GDM1 (cell line): ENCODE data around the gene PLEKHG1.

Experiments used
- DNase-seq: peaks from one replicate; lab custom pipeline; 2025; lab: John Stamatoyannopoulos, UW

Gene PLEKHG1

GRCh38 chr6:150620244-150620643 is 20.6 kb downstream of the PLEKHG1 start:
- no peak for DNase-seq

DNA sequence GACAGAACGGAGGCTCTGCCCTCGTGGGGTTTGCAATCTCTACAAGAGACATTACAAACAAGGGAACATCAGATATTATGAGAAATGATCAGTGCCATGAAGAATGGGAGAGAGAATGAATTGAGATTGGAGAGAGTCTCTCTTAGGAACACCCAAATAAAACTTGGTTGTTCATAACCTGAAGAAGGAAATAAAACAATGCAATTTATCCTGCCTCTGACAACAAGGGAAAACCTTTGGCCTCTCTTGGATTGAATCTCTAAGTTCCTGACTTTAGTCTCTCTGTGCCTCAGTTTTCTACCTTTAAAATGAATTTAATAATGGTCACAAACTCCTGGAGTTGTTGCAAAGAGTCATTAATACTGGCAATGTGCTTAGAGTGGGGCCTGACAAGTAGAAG is 21.1 kb downstream of the PLEKHG1 start:
- no peak for DNase-seq

DNA sequence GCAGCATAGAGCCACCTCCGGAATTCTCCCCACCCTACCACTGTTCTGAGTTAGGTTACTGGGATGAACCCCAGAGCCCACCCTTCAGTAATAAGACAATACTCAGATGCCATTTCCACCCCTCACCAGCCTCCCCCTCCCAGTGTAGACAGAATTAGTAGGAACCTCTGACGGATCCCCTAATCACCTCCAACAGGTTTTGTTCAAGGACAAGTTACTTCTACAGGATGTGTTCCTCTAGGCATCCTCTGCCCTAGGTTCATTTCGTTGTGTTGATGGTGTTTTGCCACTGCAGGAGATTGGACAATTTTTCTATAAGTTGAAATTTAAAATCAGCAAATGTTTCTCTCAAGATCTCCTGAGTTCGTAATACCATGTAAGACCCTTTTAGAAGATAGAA is 22.8 kb downstream of the PLEKHG1 start:
- DNase-seq, result no peak

DNA sequence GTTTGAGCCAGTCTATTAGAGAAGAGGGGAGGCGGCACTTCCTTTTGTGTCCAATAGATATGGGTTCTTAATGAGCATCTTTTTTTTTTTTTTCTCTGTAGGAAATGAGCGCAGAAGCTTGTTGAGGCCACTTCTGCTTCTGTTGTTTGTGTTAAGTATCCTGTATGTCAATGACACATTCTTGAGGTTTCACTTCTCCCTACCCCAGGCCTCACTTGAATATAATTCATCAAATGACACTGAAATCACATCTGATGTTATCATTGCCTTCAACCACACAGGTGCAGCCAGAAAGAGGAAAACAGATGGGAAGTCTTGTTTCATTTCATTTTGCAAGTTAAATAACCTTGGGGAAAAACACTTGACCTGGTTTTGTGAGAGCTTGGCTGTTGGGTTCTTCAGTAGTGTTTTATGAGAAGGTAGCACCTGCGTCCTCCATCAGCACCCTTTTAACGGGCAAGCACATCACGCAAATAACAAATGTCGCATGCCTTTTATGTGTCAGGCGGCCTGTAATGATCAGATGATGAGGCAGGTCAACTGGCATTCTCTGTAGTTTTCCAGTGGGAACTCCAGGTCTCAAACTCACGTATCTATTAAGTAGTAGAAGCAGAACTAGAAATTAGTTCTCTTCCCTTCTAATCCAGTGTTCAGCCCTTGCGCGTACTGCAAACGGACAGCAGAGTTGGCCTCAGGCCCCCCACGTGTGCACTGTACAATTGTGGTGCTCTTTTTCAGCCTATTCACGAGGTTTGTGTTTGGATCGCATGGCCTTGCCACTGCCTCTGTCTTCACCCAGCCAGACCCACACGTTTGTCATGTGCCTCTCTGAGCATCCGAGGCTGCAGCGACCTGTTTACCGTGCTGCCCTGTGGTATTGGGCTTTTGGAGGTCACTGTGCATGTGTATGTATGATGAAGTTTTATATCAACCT is 23.5 kb downstream of the PLEKHG1 start:
- DNase-seq, result no peak

GRCh38 chr6:150624191-150624590 is 24.5 kb downstream of the PLEKHG1 start:
- DNase-seq, result no peak

DNA sequence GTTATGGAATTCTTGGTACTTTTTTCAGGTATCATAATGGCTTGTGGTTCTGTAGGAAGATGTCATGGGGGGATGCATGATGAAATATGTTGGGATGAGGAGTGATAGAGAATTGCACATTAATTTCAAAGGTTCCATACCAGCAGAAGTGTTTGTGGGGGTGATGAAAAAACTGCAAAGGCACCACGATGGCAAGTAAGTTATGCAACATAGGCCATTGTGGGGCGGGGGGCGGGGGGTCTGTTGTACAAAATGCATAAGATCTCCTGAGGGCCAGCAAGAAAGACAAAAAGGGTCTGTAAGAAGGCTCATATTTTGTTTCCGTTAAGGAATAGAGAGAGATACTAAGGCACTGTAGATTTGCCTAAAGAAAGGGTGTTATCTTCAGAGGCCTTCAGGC is 26.2 kb downstream of the PLEKHG1 start:
- DNase-seq, result no peak

DNA sequence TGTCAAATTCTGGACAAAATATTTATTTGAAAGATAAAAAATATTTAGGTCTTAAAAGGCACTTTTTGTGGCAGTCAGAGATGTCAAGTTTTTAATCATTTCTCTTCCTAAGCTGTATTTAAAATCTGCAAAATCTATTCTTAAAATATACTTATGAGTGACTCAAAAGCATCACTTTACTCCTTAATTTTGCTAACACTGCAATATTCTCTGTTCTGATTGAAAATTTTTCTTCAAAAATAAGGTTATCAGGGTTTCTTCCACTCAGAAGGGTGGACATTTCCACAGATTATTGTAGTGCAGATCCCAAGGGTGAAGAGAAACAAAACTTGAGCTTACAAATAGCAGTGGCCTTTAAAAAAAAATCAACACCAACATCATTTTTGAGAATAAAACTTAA is 27.5 kb downstream of the PLEKHG1 start:
- DNase-seq, result no peak

DNA sequence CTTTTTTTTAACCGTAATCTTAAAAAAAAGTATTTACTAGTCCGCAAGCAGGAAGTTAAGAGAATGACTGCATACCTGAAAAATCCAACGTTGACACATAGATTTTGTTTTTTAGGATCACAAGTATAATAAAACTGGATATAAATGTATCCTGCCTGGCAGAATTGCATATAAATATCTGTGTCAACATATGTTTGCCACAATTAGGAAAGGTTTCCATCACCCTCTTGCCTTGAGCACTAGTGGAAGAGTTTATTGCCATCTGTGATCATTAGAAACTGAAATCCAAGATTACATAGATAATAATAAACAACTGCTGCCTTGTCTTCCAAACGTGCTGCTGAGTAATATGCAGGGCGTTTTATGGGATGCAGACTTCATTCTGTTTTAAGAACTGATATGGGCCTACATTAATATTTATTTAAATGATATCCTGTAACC is 27.9 kb downstream of the PLEKHG1 start:
- DNase-seq, result no peak

- no peak for DNase-seq
Observed at GRCh38 chr6:150628908-150629307, 29.2 kb downstream of the PLEKHG1 start.

- no peak for DNase-seq
Observed at GRCh38 chr6:150631283-150631983, 31.7 kb downstream of the PLEKHG1 start.

GRCh38 chr6:150631984-150632642 is 32.4 kb downstream of the PLEKHG1 start:
- DNase-seq, result no peak

- no peak for DNase-seq
Observed at GRCh38 chr6:150632785-150633485, 33.2 kb downstream of the PLEKHG1 start.

- DNase-seq, result no peak
Observed at GRCh38 chr6:150633486-150633834, 33.8 kb downstream of the PLEKHG1 start.

DNA sequence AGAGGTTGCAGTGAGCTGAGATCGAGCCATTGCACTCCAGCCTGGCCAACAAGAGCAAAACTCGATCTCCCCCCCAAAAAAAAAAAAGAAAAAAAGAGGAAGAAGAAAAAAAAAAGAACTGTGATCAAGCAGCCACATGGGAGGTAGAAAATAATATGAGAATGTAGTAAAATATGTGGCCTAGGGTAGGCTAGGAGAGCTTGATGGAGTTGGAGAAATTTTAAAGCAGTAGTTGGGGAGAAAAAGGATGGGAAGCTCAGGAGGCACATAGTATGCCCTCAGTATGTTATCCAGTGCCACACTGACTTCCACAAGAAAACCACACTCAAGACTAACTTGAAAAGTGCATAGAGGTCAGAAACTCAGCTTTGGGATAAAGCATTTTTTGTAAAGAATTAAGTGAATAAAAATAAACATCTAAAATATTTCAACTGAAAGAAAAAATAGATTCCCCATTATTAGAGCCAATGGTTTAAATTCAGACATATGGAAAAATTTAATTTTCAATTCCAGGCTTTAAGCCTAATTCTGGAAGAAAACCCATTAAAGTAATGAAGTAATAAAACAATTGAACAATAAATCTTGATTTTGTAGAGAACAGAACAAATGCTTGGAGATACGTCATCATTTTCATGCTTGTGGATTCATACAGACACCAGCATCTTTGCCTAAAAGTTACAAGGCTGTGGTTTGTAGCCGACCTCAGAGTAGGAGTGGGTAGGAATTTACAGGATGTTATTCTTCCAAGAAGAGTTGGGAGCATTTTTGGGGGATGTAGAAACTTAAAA is 34.7 kb downstream of the PLEKHG1 start:
- no peak for DNase-seq

GRCh38 chr6:150634964-150635292 is 35.2 kb downstream of the PLEKHG1 start:
- no peak for DNase-seq

GRCh38 chr6:150635906-150636514 is 36.3 kb downstream of the PLEKHG1 start:
- no peak for DNase-seq

DNA sequence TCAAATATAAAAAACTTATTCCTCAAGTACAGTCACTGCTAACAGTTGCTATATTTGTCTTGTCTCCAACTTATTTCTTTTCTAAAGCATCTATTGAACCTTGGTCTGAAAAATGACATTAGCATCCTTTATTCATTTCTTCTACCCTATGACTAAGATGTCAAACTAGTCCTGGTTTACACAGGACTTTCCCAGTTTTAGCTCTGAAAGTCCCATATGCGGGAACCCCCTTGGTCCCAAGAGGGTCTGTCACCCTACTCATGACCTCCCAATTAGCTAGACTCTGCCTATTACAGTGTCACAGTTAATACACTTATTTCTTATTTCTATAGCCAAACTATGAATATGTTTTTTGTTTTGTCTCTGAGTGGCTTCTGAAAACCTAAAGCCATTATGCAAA is 37.1 kb downstream of the PLEKHG1 start:
- DNase-seq, result no peak

- no peak for DNase-seq
Observed at GRCh38 chr6:150637266-150637665, 37.6 kb downstream of the PLEKHG1 start.

DNA sequence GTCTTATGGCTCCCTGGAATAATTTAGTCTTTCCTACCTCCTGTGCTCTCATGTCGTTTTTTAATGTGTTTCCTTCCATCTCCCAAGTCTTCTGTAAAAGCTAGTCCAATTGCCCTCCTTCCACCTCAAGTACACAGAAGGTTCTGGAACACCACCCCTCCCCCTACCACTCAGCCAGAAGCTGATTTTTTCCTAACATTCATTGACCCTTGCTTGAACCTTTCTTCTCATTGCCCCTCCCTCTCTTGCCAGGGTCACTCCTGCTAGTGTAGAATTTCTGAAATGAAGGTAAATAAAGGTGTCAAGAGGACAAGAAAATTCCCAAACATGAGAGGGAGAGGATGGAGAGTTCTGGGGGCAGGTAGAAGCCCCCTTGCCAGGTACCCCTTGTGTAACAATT is 38.6 kb downstream of the PLEKHG1 start:
- DNase-seq, result no peak

- no peak for DNase-seq
Observed at GRCh38 chr6:150638765-150639164, 39.1 kb downstream of the PLEKHG1 start.

DNA sequence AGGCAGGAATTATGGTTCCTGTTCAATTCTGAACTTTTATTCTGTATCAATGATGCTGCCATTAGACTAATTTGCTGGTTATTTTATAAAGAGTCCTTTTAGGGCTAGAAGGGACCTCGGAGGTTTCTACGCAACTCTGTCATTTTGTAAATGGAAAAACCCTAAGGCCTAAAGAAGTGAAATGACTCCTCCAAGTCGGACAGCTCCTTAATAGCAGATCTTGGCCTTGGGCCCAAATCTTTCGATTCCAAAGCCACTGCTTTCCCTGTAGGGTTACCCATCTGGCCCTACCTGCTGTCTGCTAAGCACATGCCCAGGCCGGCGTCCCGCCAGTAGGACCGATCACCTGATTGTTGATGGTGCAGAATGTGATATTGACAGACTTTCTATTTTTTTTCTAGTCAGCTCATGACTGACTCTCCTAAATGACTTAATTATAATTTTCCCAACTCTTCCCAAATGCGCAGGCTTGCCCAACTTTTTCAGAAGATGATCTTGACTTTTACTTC is 40.2 kb downstream of the PLEKHG1 start:
- no peak for DNase-seq
